Endothelial cell of umbilical vein (primary cell): Measurements from ENCODE around the gene SELL.

Experiments used
- CTCF ChIP-seq, 2 donors: IDR thresholded peaks; 1 replicate in 1 of 2; 2 replicates in 1 of 2; pipeline ENCODE4 v1.5.1; 2011; ENCODE audit warnings: low read length in 2 of 2, mild to moderate bottlenecking in 2 of 2, moderate library complexity in 2 of 2, control low read depth in 1 of 2, inconsistent platforms in 1 of 2, low read depth in 1 of 2; ENCODE audit not compliant: insufficient read depth in 1 of 2; ENCODE audit errors: extremely low read depth in 1 of 2
- EZH2 ChIP-seq: IDR thresholded peaks from 2 replicates; pipeline ENCODE4 v1.6.1; 2012; ENCODE audit warnings: borderline replicate concordance, low read depth, mild to moderate bottlenecking, moderate library complexity, low read length, inconsistent platforms; ENCODE audit not compliant: severe bottlenecking
- FOS ChIP-seq: IDR thresholded peaks from 2 replicates; pipeline ENCODE4 v1.6.1; 2011; ENCODE audit warnings: mild to moderate bottlenecking, low read length, moderate library complexity, borderline replicate concordance; ENCODE audit not compliant: insufficient read depth
- JUN ChIP-seq: IDR thresholded peaks from 2 replicates; pipeline ENCODE4 v1.6.1; 2011; ENCODE audit warnings: borderline replicate concordance, low read depth; ENCODE audit not compliant: insufficient read length, insufficient read depth
- MYC ChIP-seq: IDR thresholded peaks from one replicate; pipeline ENCODE4 v1.6.1; 2011; ENCODE audit warnings: mild to moderate bottlenecking, low read depth, low read length
- POLR2AphosphoS5 ChIP-seq: IDR thresholded peaks from 2 replicates; pipeline ENCODE4 v1.6.1; 2012; ENCODE audit warnings: low read depth, mild to moderate bottlenecking, control low read depth, low read length, moderate library complexity; ENCODE audit not compliant: insufficient read depth

DNA sequence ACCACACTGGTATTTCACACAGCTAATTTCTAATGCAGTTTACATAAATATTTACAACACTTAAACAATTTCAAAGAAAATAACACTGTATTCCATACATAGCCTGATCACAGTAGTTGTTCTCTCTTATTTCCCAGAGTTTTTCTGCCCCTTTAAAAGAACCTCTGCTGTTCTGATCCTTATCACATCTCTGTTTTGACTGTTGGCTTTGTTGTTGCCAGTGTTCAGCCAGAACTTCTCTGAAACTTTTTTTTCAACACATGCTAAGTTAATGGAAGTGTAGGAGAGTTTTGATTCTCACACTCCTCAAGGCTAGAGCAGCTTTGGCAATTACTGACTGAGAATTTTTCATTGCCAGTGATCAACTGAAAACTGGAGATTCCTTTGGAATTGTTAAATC is 11.4 kb upstream of the SELL start:
- TF ChIP-seq POLR2AphosphoS5, result no peak
- TF ChIP-seq CTCF (IDR thresholded peaks at IDR 0.05; ENCODE audit: extremely low read depth in 1 of 2, insufficient read depth in 1 of 2, low read depth in 1 of 2, low read length in 2 of 2), result no peak
- TF ChIP-seq EZH2, result no peak
- TF ChIP-seq FOS, result no peak
- TF ChIP-seq MYC, result no peak
- TF ChIP-seq JUN, result no peak
